Measurements from ENCODE around the gene ADCY9. TPM values are rescaled to one million over a fixed set of nuclear protein-coding genes. Genes with fewer than 3 reads are reported as not detected.

Gene ADCY9
- total RNA-seq, 1 experiment from 2014 or later = 9.8 TPM

DNA sequence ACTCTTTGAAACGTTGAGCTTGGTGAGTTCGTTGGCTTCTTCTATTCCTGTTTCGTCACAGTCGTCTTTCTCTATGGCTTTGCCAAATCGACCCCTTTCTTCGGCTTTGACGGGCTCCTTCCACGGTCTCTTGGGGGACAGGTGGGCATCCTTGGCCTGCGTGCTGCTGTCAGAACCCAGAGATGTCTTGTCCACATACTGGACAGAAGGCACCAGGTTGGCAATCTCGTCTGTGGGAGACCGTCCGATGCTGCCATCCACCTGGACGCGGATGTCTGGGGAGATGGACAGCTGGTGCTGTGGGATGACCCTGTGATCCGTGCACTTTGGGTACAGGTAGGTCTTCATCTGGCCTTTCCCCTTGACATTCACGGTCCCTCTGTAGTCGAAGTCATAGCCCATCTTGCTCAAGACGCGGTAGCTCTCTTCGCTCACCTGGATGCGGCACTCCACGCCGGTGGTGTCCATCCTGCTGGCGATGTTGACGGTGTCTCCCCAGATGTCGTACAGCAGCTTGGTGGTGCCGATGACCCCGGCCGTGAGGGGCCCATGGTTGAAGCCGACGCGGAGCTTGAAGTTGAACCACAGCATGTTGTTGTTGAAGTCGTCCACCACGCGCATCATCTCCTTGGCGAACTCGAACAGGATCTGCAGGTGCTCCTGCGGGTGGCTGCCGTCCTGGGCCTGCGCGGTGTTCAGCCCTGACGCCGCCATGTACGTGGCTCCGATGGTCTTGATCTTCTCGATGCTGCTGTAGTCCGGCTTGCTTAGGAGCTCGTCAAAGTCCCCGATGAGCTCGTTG lies 150.3 kb downstream of the ADCY9 start:
- Histone ChIP-seq H3K4me1 (ENCODE audit: control insufficient read depth in 1 of 2, insufficient read depth in 2 of 2, low read length in 2 of 2) (peaks cover 10 to 18% of the 10 kb centered on the region in 2 experiments; a peak in 3 of 4 replicates), H3K4me3 (replicated peaks in 1 of 2; ENCODE audit: low read depth in 1 of 2, low read length in 2 of 2) (no peak overlapping the region), H2AFZ (ENCODE audit: low read depth, low read length, poor library complexity, severe bottlenecking) (no peak overlapping the region), H3K27ac (ENCODE audit: low read depth, low read length) (no peak overlapping the region), H3K36me3 (ENCODE audit: control insufficient read depth in 1 of 2, insufficient read depth in 2 of 2, low read length in 2 of 2) (no peaks in the 10 kb centered on the region), H3K79me2 (ENCODE audit: insufficient read depth, low read length) (no peaks in the 10 kb centered on the region), H3K9me3 (ENCODE audit: control insufficient read depth in 1 of 2, insufficient read depth in 1 of 2, low read depth in 1 of 2, low read length in 2 of 2) (no peaks in the 10 kb centered on the region), H3K9ac (ENCODE audit: low read length) (no peak overlapping the region), H3K27me3 (ENCODE audit: insufficient read depth, low read length) (no peaks in the 10 kb centered on the region), H4K20me1 (ENCODE audit: insufficient read depth) (no peaks in the 10 kb centered on the region), H3K9me2 (ENCODE audit: insufficient read depth) (no peaks in the 10 kb centered on the region), H3K4me2 (ENCODE audit: low read length) (no peak overlapping the region)
- CTCF ChIA-PET = interaction anchor here (1.5 kb wide), 1 partner anchor 27 kb away, joined by 4 read pairs; no protein-coding TSS in a partner anchor
- intact Hi-C loops (cut with micrococcal nuclease) = no loop called here
- ATAC-seq (no peak), DNase-seq (ENCODE audit: low read depth, low spot score) (no peak)
- RAD21 ChIA-PET (ENCODE audit: low non-redundant PET in 1 of 2, low total read pairs in 2 of 2, uncharacterized antibody in 2 of 2, unreplicated experiment in 2 of 2) = no interaction called here
- TF ChIP-seq POLR2A (IDR thresholded peaks at IDR 0.05; ENCODE audit: borderline replicate concordance, extremely low read depth, insufficient read depth, insufficient read length) (no peak), EZH2phosphoT487 (IDR thresholded peaks at IDR 0.05; ENCODE audit: borderline replicate concordance) (no peak), ZNF274 (IDR thresholded peaks at IDR 0.05; ENCODE audit: low read depth, low read length) (no peak), CEBPB (IDR thresholded peaks at IDR 0.05; ENCODE audit: low read depth) (no peak), TCF7L2 (IDR thresholded peaks at IDR 0.05; ENCODE audit: borderline replicate concordance, extremely low read depth, insufficient read depth, insufficient read length) (no peak), ELF1 (IDR thresholded peaks at IDR 0.05; ENCODE audit: borderline replicate concordance, low read depth) (no peak), YY1 (IDR thresholded peaks at IDR 0.05; ENCODE audit: extremely low read depth, insufficient replicate concordance, low read depth, low read length) (no peak), JUND (IDR thresholded peaks at IDR 0.05) (no peak), SP1 (IDR thresholded peaks at IDR 0.05; ENCODE audit: low read depth) (no peak), FOSL1 (IDR thresholded peaks at IDR 0.05; ENCODE audit: low read depth) (no peak), CBX3 (IDR thresholded peaks at IDR 0.05; ENCODE audit: low read depth) (no peak), ZFX (IDR thresholded peaks at IDR 0.05) (no peak)
- TF ChIP-seq, protein P1, sequence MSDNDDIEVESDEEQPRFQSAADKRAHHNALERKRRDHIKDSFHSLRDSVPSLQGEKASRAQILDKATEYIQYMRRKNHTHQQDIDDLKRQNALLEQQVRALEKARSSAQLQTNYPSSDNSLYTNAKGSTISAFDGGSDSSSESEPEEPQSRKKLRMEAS (IDR thresholded peaks at IDR 0.05) = no peak
- TF ChIP-seq, protein P2, sequence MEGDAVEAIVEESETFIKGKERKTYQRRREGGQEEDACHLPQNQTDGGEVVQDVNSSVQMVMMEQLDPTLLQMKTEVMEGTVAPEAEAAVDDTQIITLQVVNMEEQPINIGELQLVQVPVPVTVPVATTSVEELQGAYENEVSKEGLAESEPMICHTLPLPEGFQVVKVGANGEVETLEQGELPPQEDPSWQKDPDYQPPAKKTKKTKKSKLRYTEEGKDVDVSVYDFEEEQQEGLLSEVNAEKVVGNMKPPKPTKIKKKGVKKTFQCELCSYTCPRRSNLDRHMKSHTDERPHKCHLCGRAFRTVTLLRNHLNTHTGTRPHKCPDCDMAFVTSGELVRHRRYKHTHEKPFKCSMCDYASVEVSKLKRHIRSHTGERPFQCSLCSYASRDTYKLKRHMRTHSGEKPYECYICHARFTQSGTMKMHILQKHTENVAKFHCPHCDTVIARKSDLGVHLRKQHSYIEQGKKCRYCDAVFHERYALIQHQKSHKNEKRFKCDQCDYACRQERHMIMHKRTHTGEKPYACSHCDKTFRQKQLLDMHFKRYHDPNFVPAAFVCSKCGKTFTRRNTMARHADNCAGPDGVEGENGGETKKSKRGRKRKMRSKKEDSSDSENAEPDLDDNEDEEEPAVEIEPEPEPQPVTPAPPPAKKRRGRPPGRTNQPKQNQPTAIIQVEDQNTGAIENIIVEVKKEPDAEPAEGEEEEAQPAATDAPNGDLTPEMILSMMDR (IDR thresholded peaks at IDR 0.05 in 2 of 3, conservative IDR thresholded peaks at IDR 0.05 in 1 of 3; ENCODE audit: borderline replicate concordance in 1 of 3, insufficient read depth in 1 of 3, low read depth in 2 of 3, low read length in 2 of 3) = no peak
- TF ChIP-seq, protein P3, sequence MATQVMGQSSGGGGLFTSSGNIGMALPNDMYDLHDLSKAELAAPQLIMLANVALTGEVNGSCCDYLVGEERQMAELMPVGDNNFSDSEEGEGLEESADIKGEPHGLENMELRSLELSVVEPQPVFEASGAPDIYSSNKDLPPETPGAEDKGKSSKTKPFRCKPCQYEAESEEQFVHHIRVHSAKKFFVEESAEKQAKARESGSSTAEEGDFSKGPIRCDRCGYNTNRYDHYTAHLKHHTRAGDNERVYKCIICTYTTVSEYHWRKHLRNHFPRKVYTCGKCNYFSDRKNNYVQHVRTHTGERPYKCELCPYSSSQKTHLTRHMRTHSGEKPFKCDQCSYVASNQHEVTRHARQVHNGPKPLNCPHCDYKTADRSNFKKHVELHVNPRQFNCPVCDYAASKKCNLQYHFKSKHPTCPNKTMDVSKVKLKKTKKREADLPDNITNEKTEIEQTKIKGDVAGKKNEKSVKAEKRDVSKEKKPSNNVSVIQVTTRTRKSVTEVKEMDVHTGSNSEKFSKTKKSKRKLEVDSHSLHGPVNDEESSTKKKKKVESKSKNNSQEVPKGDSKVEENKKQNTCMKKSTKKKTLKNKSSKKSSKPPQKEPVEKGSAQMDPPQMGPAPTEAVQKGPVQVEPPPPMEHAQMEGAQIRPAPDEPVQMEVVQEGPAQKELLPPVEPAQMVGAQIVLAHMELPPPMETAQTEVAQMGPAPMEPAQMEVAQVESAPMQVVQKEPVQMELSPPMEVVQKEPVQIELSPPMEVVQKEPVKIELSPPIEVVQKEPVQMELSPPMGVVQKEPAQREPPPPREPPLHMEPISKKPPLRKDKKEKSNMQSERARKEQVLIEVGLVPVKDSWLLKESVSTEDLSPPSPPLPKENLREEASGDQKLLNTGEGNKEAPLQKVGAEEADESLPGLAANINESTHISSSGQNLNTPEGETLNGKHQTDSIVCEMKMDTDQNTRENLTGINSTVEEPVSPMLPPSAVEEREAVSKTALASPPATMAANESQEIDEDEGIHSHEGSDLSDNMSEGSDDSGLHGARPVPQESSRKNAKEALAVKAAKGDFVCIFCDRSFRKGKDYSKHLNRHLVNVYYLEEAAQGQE (IDR thresholded peaks at IDR 0.05; ENCODE audit: low read depth) = no peak
- BruUV-seq (replicated peaks) = no TSS peak
- POLR2A ChIA-PET = no interaction called here

All from HCT116 (cell line).